HG02885 (cell line): ENCODE data around the gene GNB1L.
"Not testable (repeated sequence)": the region's sequence is repeated elsewhere in the genome, so short reads cannot be mapped to it uniquely, and the experiment has no call there.

Experiments
- ATAC-seq: cut with Tn5 transposase; IDR thresholded peaks from one replicate; pipeline ENCODE4 v1.9.1; 2021; ENCODE audit warnings: mild to moderate bottlenecking; ENCODE audit not compliant: unreplicated experiment, poor library complexity

The GNB1L gene

GRCh38 chr22:19848298-19849224 is 6.1 kb downstream of the GNB1L start:
- no peak for ATAC-seq

GRCh38 chr22:19847345-19847632 is 7.4 kb downstream of the GNB1L start:
- no peak for ATAC-seq

- no peak for ATAC-seq
Observed at GRCh38 chr22:19846620-19847344, 7.9 kb downstream of the GNB1L start.

GRCh38 chr22:19845054-19845722 is 9.5 kb downstream of the GNB1L start:
- no peak for ATAC-seq

GRCh38 chr22:19844377-19845053 is 10.2 kb downstream of the GNB1L start:
- no peak for ATAC-seq

- no peak for ATAC-seq
Observed at GRCh38 chr22:19843857-19844376, 10.8 kb downstream of the GNB1L start.

GRCh38 chr22:19843107-19843856 is 11.4 kb downstream of the GNB1L start:
- ATAC-seq = no peak

- no peak for ATAC-seq
Observed at GRCh38 chr22:19842393-19843106, 12.1 kb downstream of the GNB1L start.

- no peak for ATAC-seq
Observed at GRCh38 chr22:19841641-19842392, 12.9 kb downstream of the GNB1L start.

GRCh38 chr22:19840955-19841640 is 13.6 kb downstream of the GNB1L start:
- no peak for ATAC-seq

- no peak for ATAC-seq
Observed at GRCh38 chr22:19840059-19840458, 14.6 kb downstream of the GNB1L start.

GRCh38 chr22:19837915-19838314 is 16.8 kb downstream of the GNB1L start:
- ATAC-seq = no peak

GRCh38 chr22:19836512-19836911 is 18.2 kb downstream of the GNB1L start:
- ATAC-seq = no peak

GRCh38 chr22:19834599-19834998 is 20.1 kb downstream of the GNB1L start:
- ATAC-seq = no peak

- ATAC-seq = not testable (repeated sequence)
Observed at GRCh38 chr22:19833327-19833726, 21.3 kb downstream of the GNB1L start.

- ATAC-seq = no peak
Observed at GRCh38 chr22:19832476-19833108, 22.1 kb downstream of the GNB1L start.

GRCh38 chr22:19831979-19832378 is 22.7 kb downstream of the GNB1L start:
- ATAC-seq = not testable (repeated sequence)
